Skin epidermis (tissue), 12 donors: ENCODE data around the gene SERINC5.
"Not testable (repeated sequence)": the region's sequence is repeated elsewhere in the genome, so short reads cannot be mapped to it uniquely, and the experiment has no call there.

Experiments used
- H3K27ac ChIP-seq, 21 experiments: fragments of 200-600 bp; sonication (generic) in 11 of 21; one replicate each; pipeline ENCODE4 v1.5.0; 2020; ENCODE audit warnings: mild to moderate bottlenecking in 3 of 21, inconsistent platforms in 2 of 21, moderate library complexity in 2 of 21
- H3K4me3 ChIP-seq, 7 experiments: fragments of 200-600 bp; sonication (generic) in 2 of 7; one replicate each; pipeline ENCODE4 v1.5.0; 2020; ENCODE audit warnings: inconsistent platforms in 2 of 7, mild to moderate bottlenecking in 2 of 7, moderate library complexity in 1 of 7

Gene SERINC5

GRCh38 chr5:80124121-80124918 is 131.5 kb downstream of the SERINC5 start:
- no peak overlapping the region for H3K4me3 ChIP-seq
- peak overlapping the region in 3 of 21 experiments; percentile 32 to 64 (median 62) for H3K27ac ChIP-seq

GRCh38 chr5:80122579-80122978 is 133.3 kb downstream of the SERINC5 start:
- Histone ChIP-seq H3K27ac (peak overlapping the region in 2 of 21 experiments; percentile 13 to 19), H3K4me3 (no peak overlapping the region)

GRCh38 chr5:80119372-80119771 is 136.5 kb downstream of the SERINC5 start:
- Histone ChIP-seq H3K27ac (no peak overlapping the region), H3K4me3 (no peak overlapping the region)

GRCh38 chr5:80117446-80117845 is 138.4 kb downstream of the SERINC5 start:
- Histone ChIP-seq H3K27ac (no peak overlapping the region), H3K4me3 (no peak overlapping the region)

GRCh38 chr5:80116465-80116864 is 139.4 kb downstream of the SERINC5 start:
- H3K27ac ChIP-seq: no peak overlapping the region
- H3K4me3 ChIP-seq: no peak overlapping the region

GRCh38 chr5:80116000-80116399 is 139.8 kb downstream of the SERINC5 start:
- no peak overlapping the region for H3K27ac ChIP-seq
- no peak overlapping the region for H3K4me3 ChIP-seq

GRCh38 chr5:80114860-80115259 is 141.0 kb downstream of the SERINC5 start:
- no peak overlapping the region for H3K27ac ChIP-seq
- H3K4me3 ChIP-seq: no peak overlapping the region

- H3K4me3 ChIP-seq, H3K27ac ChIP-seq: not testable (repeated sequence)
These were observed 144.4 kb downstream of the SERINC5 start for GRCh38 chr5:80111376-80111990.

- no peak overlapping the region for H3K4me3 ChIP-seq
These were observed 146.0 kb downstream of the SERINC5 start for GRCh38 chr5:80109646-80110478.

GRCh38 chr5:80106916-80107315 is 148.9 kb downstream of the SERINC5 start:
- Histone ChIP-seq H3K4me3 (no peak overlapping the region), H3K27ac (no peak overlapping the region)

More at GRCh38 chr5:80109646-80110478, 146.0 kb downstream of the SERINC5 start:
- H3K27ac ChIP-seq: no peak overlapping the region

- H3K27ac ChIP-seq: no peak overlapping the region
- H3K4me3 ChIP-seq: no peak overlapping the region
These were observed 150.0 kb downstream of the SERINC5 start for GRCh38 chr5:80105698-80106439.

GRCh38 chr5:80103371-80103770 is 152.5 kb downstream of the SERINC5 start:
- Histone ChIP-seq H3K27ac (no peak overlapping the region), H3K4me3 (no peak overlapping the region)

GRCh38 chr5:80101993-80102392 is 153.9 kb downstream of the SERINC5 start:
- no peak overlapping the region for H3K4me3 ChIP-seq
- H3K27ac ChIP-seq: no peak overlapping the region

- H3K27ac ChIP-seq: no peak overlapping the region
These were observed 158.4 kb downstream of the SERINC5 start for GRCh38 chr5:80097451-80097850.

GRCh38 chr5:80094236-80094738 is 161.6 kb downstream of the SERINC5 start:
- no peak overlapping the region for H3K27ac ChIP-seq
- no peak overlapping the region for H3K4me3 ChIP-seq

More at GRCh38 chr5:80097451-80097850, 158.4 kb downstream of the SERINC5 start:
- no peak overlapping the region for H3K4me3 ChIP-seq

- no peak overlapping the region for H3K27ac ChIP-seq
These were observed 162.1 kb downstream of the SERINC5 start for GRCh38 chr5:80093796-80094195.

GRCh38 chr5:80092486-80093107 is 163.3 kb downstream of the SERINC5 start:
- H3K27ac ChIP-seq: no peak overlapping the region
- H3K4me3 ChIP-seq: no peak overlapping the region

More at GRCh38 chr5:80093796-80094195, 162.1 kb downstream of the SERINC5 start:
- H3K4me3 ChIP-seq: no peak overlapping the region

- H3K4me3 ChIP-seq, H3K27ac ChIP-seq: not testable (repeated sequence)
These were observed 164.1 kb downstream of the SERINC5 start for GRCh38 chr5:80091792-80092192.

- H3K27ac ChIP-seq: no peak overlapping the region
These were observed 165.0 kb downstream of the SERINC5 start for GRCh38 chr5:80090884-80091166.

More at GRCh38 chr5:80090884-80091166, 165.0 kb downstream of the SERINC5 start:
- H3K4me3 ChIP-seq: no peak overlapping the region
